H9 (cell line): ENCODE results near the gene C1S. TPM values are rescaled to one million over a fixed set of nuclear protein-coding genes. Genes with fewer than 3 reads are reported as not detected.

Experiments used
- DNase-seq: peaks from one replicate; pipeline ENCODE4 v3.0.0-alpha.2; 2017
- H2AFZ ChIP-seq: one replicate; pipeline ENCODE4 v1.6.1; 2013; ENCODE audit warnings: mild to moderate bottlenecking, low read length, control low read depth, moderate library complexity
- H2AK5ac ChIP-seq: 2 replicates; pipeline ENCODE4 v1.6.1; 2013; ENCODE audit warnings: low read length, control low read depth, mixed read lengths; ENCODE audit not compliant: insufficient read length
- H2BK120ac ChIP-seq: one replicate; pipeline ENCODE4 v1.6.1; 2013; ENCODE audit warnings: low read depth, mild to moderate bottlenecking, low read length, control low read depth, inconsistent platforms; ENCODE audit not compliant: poor library complexity, severe bottlenecking
- H2BK12ac ChIP-seq: 2 replicates; pipeline ENCODE4 v1.6.1; 2013; ENCODE audit warnings: low read length, control low read depth, mixed read lengths, low read depth; ENCODE audit not compliant: insufficient read length
- H2BK15ac ChIP-seq: 2 replicates; pipeline ENCODE4 v1.6.1; 2013; ENCODE audit warnings: low read depth, low read length, control low read depth
- H2BK20ac ChIP-seq: one replicate; pipeline ENCODE4 v1.6.1; 2013; ENCODE audit warnings: low read depth, mild to moderate bottlenecking, low read length, control low read depth, inconsistent platforms; ENCODE audit not compliant: poor library complexity, severe bottlenecking
- H2BK5ac ChIP-seq: 2 replicates; pipeline ENCODE4 v1.6.1; 2013; ENCODE audit warnings: low read length, control low read depth, mixed read lengths; ENCODE audit not compliant: insufficient read length
- H3K14ac ChIP-seq: 2 replicates; pipeline ENCODE4 v1.6.1; 2013; ENCODE audit warnings: low read length, control low read depth; ENCODE audit not compliant: insufficient read depth
- H3K18ac ChIP-seq: 2 replicates; pipeline ENCODE4 v1.6.1; 2013; ENCODE audit warnings: low read depth, mild to moderate bottlenecking, mixed read lengths, low read length, control low read depth; ENCODE audit not compliant: insufficient read length
- H3K23ac ChIP-seq: 2 replicates; pipeline ENCODE4 v1.6.1; 2013; ENCODE audit warnings: low read length, control low read depth, mixed read lengths, low read depth; ENCODE audit not compliant: insufficient read length
- H3K23me2 ChIP-seq: 2 replicates; pipeline ENCODE4 v1.6.1; 2013; ENCODE audit warnings: low read depth, mild to moderate bottlenecking, mixed read lengths, low read length, control low read depth; ENCODE audit not compliant: insufficient read length, poor library complexity, severe bottlenecking
- H3K27ac ChIP-seq: 2 replicates; pipeline ENCODE4 v1.5.1; 2013; ENCODE audit warnings: low read length, control low read depth, mixed read lengths, low read depth; ENCODE audit not compliant: insufficient read length
- H3K27me3 ChIP-seq: 2 replicates; pipeline ENCODE4 v1.6.1; 2013; ENCODE audit warnings: low read length, control low read depth, inconsistent platforms; ENCODE audit not compliant: insufficient read depth
- H3K4ac ChIP-seq: 2 replicates; pipeline ENCODE4 v1.6.1; 2013; ENCODE audit warnings: low read depth, mild to moderate bottlenecking, control low read depth, inconsistent platforms, low read length, moderate library complexity
- H3K4me1 ChIP-seq: 2 replicates; pipeline ENCODE4 v1.6.1; 2013; ENCODE audit warnings: low read length, control low read depth, inconsistent platforms; ENCODE audit not compliant: insufficient read depth
- H3K4me2 ChIP-seq: 2 replicates; pipeline ENCODE4 v1.6.1; 2013; ENCODE audit warnings: low read length, control low read depth, mixed read lengths; ENCODE audit not compliant: insufficient read length, insufficient read depth
- H3K56ac ChIP-seq: 2 replicates; pipeline ENCODE4 v1.6.1; 2013; ENCODE audit warnings: low read depth, mild to moderate bottlenecking, mixed read lengths, low read length, control low read depth; ENCODE audit not compliant: insufficient read length
- H3K79me1 ChIP-seq: 2 replicates; pipeline ENCODE4 v1.6.1; 2013; ENCODE audit warnings: low read depth, mild to moderate bottlenecking, moderate library complexity, low read length, control low read depth, inconsistent platforms; ENCODE audit not compliant: insufficient read depth, poor library complexity, severe bottlenecking
- H3K79me2 ChIP-seq: 2 replicates; pipeline ENCODE4 v1.6.1; 2013; ENCODE audit warnings: low read length, control low read depth, inconsistent platforms; ENCODE audit not compliant: insufficient read depth
- H3K9ac ChIP-seq: 2 replicates; pipeline ENCODE4 v1.6.1; 2013; ENCODE audit warnings: low read length, control low read depth, mixed read lengths; ENCODE audit not compliant: insufficient read length; ENCODE audit errors: extremely low read depth
- H3K9me3 ChIP-seq: one replicate; pipeline ENCODE4 v1.6.1; 2013; ENCODE audit warnings: low read depth, low read length, inconsistent platforms; ENCODE audit not compliant: control insufficient read depth
- H3T11ph ChIP-seq: one replicate; pipeline ENCODE4 v1.6.1; 2013; ENCODE audit warnings: mild to moderate bottlenecking, low read length, control low read depth, inconsistent platforms
- H4K20me1 ChIP-seq: one replicate; pipeline ENCODE4 v1.6.1; 2013; ENCODE audit not compliant: control insufficient read depth, insufficient read length, insufficient read depth
- H4K5ac ChIP-seq: 2 replicates; pipeline ENCODE4 v1.6.1; 2013; ENCODE audit warnings: low read depth, mild to moderate bottlenecking, mixed read lengths, low read length, control low read depth; ENCODE audit not compliant: insufficient read length
- H4K8ac ChIP-seq: replicated peaks from 2 replicates; pipeline ENCODE4 v1.6.1; 2013; ENCODE audit warnings: low read length, control low read depth, mixed read lengths, low read depth; ENCODE audit not compliant: insufficient read length
- H4K91ac ChIP-seq: 2 replicates; pipeline ENCODE4 v1.6.1; 2013; ENCODE audit warnings: low read depth, mild to moderate bottlenecking, moderate library complexity, mixed read lengths, low read length, control low read depth; ENCODE audit not compliant: insufficient read length
- H3K27ac Mint-ChIP-seq, 3 experiments: 2 replicates in 2 of 3; 3 replicates in 1 of 3; pipeline ENCODE4 v1.8.0; 2020 to 2021; ENCODE audit warnings: mixed read lengths in 3 of 3, mild to moderate bottlenecking in 1 of 3, moderate library complexity in 1 of 3
- H3K27me3 Mint-ChIP-seq: 2 replicates; pipeline ENCODE4 v1.8.0; 2021; ENCODE audit warnings: low read depth, mild to moderate bottlenecking, moderate library complexity, mixed read lengths
- H3K36me3 Mint-ChIP-seq, 3 experiments: 2 replicates in 2 of 3; 3 replicates in 1 of 3; pipeline ENCODE4 v1.8.0; 2020 to 2021; ENCODE audit warnings: low read depth in 3 of 3, mixed read lengths in 3 of 3; ENCODE audit not compliant: insufficient read depth in 1 of 3
- H3K4me1 Mint-ChIP-seq, 2 experiments: 2 replicates each; pipeline ENCODE4 v1.8.0; 2020; ENCODE audit warnings: mixed read lengths in 2 of 2
- H3K4me3 Mint-ChIP-seq, 2 experiments: 2 replicates in 1 of 2; 3 replicates in 1 of 2; pipeline ENCODE4 v1.8.0; 2020 to 2021; ENCODE audit warnings: mild to moderate bottlenecking in 2 of 2, mixed read lengths in 2 of 2, moderate library complexity in 1 of 2
- H3K9me3 Mint-ChIP-seq, 2 experiments: 2 replicates in 1 of 2; 3 replicates in 1 of 2; pipeline ENCODE4 v1.8.0; 2020; ENCODE audit warnings: mild to moderate bottlenecking in 2 of 2, mixed read lengths in 2 of 2, moderate library complexity in 1 of 2
- WGBS: extraction: QIAGEN DNeasy Blood & Tissue Kit; methylation state at CpG from one replicate; pipeline ENCODE4 v1.1.7; 2013; ENCODE audit warnings: missing lambda C conversion rate, low lambda C conversion rate, mixed read lengths; ENCODE audit not compliant: insufficient read length; ENCODE audit errors: extremely low coverage; 5-methylcytosine and 5-hydroxymethylcytosine counted together
- total RNA-seq: library from RNA; stranded (reverse); gene quantifications from 2 replicates; pipeline ENCODE4 v1.2.1, GENCODE V29; 2021
- TF ChIP-seq, protein P1 (sequence below): fragments of 200-600 bp; sonication (generic); conservative IDR thresholded peaks from 3 replicates; pipeline ENCODE4 v1.8.0; 2021; ENCODE audit warnings: antibody characterized with exemption, mild to moderate bottlenecking

The C1S gene
- total RNA-seq, 1 experiment from 2014 or later = 4.2 TPM

DNA sequence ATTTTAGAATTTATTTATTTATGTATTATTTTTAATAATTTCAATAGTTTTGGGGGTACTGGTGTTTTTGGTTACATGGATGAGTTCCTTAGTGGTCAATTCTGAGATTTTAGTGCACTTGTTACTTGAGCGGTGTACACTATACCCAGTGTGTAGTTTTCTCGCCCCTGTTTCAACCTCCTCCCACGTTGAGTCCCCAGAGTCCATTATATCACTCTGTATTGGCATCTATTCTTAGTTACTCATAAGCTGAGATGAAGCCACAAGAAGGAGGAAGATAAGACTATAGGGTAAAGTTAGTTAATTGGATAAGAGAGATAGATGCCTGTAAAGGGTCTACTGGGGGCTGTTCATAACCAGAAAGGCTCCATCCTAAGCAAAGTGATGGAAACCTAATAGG lies 4.0 kb downstream of the C1S start:
- Histone ChIP-seq H3K18ac (no peak overlapping the region), H3K9me3 (no peaks in the 10 kb centered on the region), H3K79me2 (0 out of 2 replicates have a peak, but pooled peaks cover 2% of the 10 kb centered on the region), H4K20me1 (no peaks in the 10 kb centered on the region), H3T11ph (no peak overlapping the region), H3K9ac (no peak overlapping the region), H3K23me2 (no peaks in the 10 kb centered on the region), H2BK120ac (no peak overlapping the region), H3K27ac (no peak overlapping the region), H3K56ac (no peak overlapping the region), H2BK5ac (no peak overlapping the region), H2AFZ (no peak overlapping the region), H3K79me1 (no peaks in the 10 kb centered on the region), H2BK20ac (no peak overlapping the region), H2BK15ac (no peak overlapping the region), H4K8ac (no peak overlapping the region), H3K23ac (no peak overlapping the region), H3K4me1 (no peaks in the 10 kb centered on the region; the same call in 1 of the 2 replicates), H2BK12ac (no peak overlapping the region), H4K91ac (no peak overlapping the region), H3K14ac (no peak overlapping the region), H3K4me2 (no peak overlapping the region), H3K4ac (no peak overlapping the region), H4K5ac (no peak overlapping the region), H3K27me3 (no peaks in the 10 kb centered on the region), H2AK5ac (no peak overlapping the region)
- Mint-ChIP-seq H3K9me3 (no peaks in the 10 kb centered on the region; a peak in 2 of 5 replicates), H3K4me1 (peaks cover 14 to 16% of the 10 kb centered on the region in 2 experiments), H3K4me3 (no peak overlapping the region), H3K36me3 (no peaks in the 10 kb centered on the region), H3K27me3 (peaks cover 9% of the 10 kb centered on the region), H3K27ac (no peak overlapping the region)
- TF ChIP-seq, protein P1, sequence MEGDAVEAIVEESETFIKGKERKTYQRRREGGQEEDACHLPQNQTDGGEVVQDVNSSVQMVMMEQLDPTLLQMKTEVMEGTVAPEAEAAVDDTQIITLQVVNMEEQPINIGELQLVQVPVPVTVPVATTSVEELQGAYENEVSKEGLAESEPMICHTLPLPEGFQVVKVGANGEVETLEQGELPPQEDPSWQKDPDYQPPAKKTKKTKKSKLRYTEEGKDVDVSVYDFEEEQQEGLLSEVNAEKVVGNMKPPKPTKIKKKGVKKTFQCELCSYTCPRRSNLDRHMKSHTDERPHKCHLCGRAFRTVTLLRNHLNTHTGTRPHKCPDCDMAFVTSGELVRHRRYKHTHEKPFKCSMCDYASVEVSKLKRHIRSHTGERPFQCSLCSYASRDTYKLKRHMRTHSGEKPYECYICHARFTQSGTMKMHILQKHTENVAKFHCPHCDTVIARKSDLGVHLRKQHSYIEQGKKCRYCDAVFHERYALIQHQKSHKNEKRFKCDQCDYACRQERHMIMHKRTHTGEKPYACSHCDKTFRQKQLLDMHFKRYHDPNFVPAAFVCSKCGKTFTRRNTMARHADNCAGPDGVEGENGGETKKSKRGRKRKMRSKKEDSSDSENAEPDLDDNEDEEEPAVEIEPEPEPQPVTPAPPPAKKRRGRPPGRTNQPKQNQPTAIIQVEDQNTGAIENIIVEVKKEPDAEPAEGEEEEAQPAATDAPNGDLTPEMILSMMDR = no peak
- WGBS = no CpG with 5 or more reads among the region's 3 CpGs
- DNase-seq = no peak
